CD4-positive, alpha-beta memory T cell (primary cell): ENCODE results near the gene ZNF526. TPM values are rescaled to one million over a fixed set of nuclear protein-coding genes. Genes with fewer than 3 reads are reported as not detected.

Experiments
- CTCF ChIA-PET: fragments of 350-600 bp; sonication (Branson Sonifier 250); formaldehyde crosslinking; loops from one replicate; lab custom pipeline; 2021; ENCODE audit warnings: inconsistent platforms; ENCODE audit not compliant: partially characterized antibody; lab: Charles Lee
- POLR2A ChIA-PET: fragments of 350-600 bp; sonication (Branson Sonifier 250); formaldehyde crosslinking; loops from one replicate; lab custom pipeline; 2021; ENCODE audit not compliant: partially characterized antibody; lab: Charles Lee
- DNase-seq, 5 donors: peaks; one replicate each; pipeline versions ENCODE4 v3.0.0 to v3.0.0-alpha.2; 2020 to 2022; ENCODE audit warnings: mixed read lengths in 1 of 5
- H3K27ac ChIP-seq: one replicate; pipeline ENCODE4 v1.7.0; 2013; ENCODE audit warnings: low read depth, low read length
- H3K27me3 ChIP-seq: 2 replicates; pipeline ENCODE4 v1.7.0; 2013; ENCODE audit warnings: mild to moderate bottlenecking, low read length, moderate library complexity; ENCODE audit not compliant: insufficient read depth
- H3K36me3 ChIP-seq: 2 replicates; pipeline ENCODE4 v1.7.0; 2013; ENCODE audit warnings: mild to moderate bottlenecking, low read length, moderate library complexity; ENCODE audit not compliant: insufficient read depth
- H3K4me1 ChIP-seq: 2 replicates; pipeline ENCODE4 v1.7.0; 2013; ENCODE audit warnings: mild to moderate bottlenecking, low read length, moderate library complexity; ENCODE audit not compliant: insufficient read depth
- H3K4me3 ChIP-seq, 2 donors: one replicate each; pipeline ENCODE4 v1.7.0; 2013; ENCODE audit warnings: low read length in 2 of 2, mild to moderate bottlenecking in 1 of 2
- H3K9me3 ChIP-seq, 2 donors: one replicate each; pipeline ENCODE4 v1.7.0; 2013; ENCODE audit warnings: low read length in 2 of 2, control low read depth in 1 of 2; ENCODE audit not compliant: control insufficient read depth in 1 of 2
- H3K27ac Mint-ChIP-seq, 7 donors: one replicate each; pipeline ENCODE4 v1.8.0; 2020 to 2021; ENCODE audit warnings: mixed read lengths in 7 of 7, mild to moderate bottlenecking in 6 of 7, inconsistent platforms in 3 of 7, moderate library complexity in 3 of 7
- H3K27me3 Mint-ChIP-seq, 2 donors: one replicate each; pipeline ENCODE4 v1.8.0; 2020 to 2021; ENCODE audit warnings: mixed read lengths in 2 of 2
- H3K36me3 Mint-ChIP-seq, 2 donors: one replicate each; pipeline ENCODE4 v1.8.0; 2020 to 2021; ENCODE audit warnings: mixed read lengths in 2 of 2, inconsistent platforms in 1 of 2, mild to moderate bottlenecking in 1 of 2
- H3K4me1 Mint-ChIP-seq, 4 donors: one replicate each; pipeline ENCODE4 v1.8.0; 2020 to 2021; ENCODE audit warnings: mixed read lengths in 4 of 4, mild to moderate bottlenecking in 1 of 4
- H3K4me3 Mint-ChIP-seq, 8 donors: one replicate each; pipeline ENCODE4 v1.8.0; 2020 to 2021; ENCODE audit warnings: mixed read lengths in 8 of 8, mild to moderate bottlenecking in 7 of 8, moderate library complexity in 6 of 8, inconsistent platforms in 3 of 8
- H3K9me3 Mint-ChIP-seq, 8 donors: one replicate each; pipeline ENCODE4 v1.8.0; 2020 to 2021; ENCODE audit warnings: mixed read lengths in 8 of 8, mild to moderate bottlenecking in 5 of 8, inconsistent platforms in 3 of 8, moderate library complexity in 1 of 8
- intact Hi-C: fragments of 100-400 bp; cut with micrococcal nuclease; formaldehyde crosslinking; loops from one replicate; pipeline ENCODE4 v1.15.1; 2023
- polyA plus RNA-seq, 2 donors: library from polyadenylated mRNA; unstranded; fragments of 300-500 nt; fragmentation: Illumina TruSeq; gene quantifications; one replicate each; pipeline ENCODE4 v1.2.3, GENCODE V29; 2021
- total RNA-seq, 2 experiments: library from RNA; stranded (reverse); gene quantifications; one replicate each; pipeline ENCODE4 v1.2.3, GENCODE V29; 2021

Gene ZNF526
- total and polyA plus RNA-seq, 4 experiments from 2014 or later = 2.3 to 28.8 (median 18.5) TPM

DNA sequence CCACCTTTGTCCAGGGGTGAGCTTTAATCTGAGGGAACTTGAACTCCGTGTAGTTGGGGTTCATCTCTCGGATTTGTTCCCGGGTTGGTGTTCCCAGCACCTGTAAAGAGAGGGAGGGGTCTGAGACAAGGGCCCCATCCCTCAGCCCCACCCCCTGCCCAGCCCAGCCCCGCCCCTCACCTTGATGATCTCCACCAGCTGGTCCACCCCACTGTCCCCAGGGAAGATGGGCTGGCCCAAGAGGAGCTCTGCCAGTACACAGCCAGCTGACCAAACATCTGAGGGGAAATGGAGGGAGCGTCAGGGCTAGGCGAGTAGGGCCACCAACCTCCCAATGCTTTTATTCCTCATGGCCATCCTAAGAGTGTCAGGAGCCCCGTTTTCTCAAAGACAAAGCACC, 13.0 kb downstream of the ZNF526 start:
- H3K4me3 ChIP-seq = no peak overlapping the region
- POLR2A ChIA-PET = interaction anchor here (1.3 to 2.6 kb wide), 3 partner anchors 9 to 34 kb away, joined by 4 to 10 read pairs (median 4); partner anchors contain the start of genes GSK3A and ZNF526
- intact Hi-C loops = no loop called here
- no peaks in the 10 kb centered on the region for H3K27me3 Mint-ChIP-seq
- H3K4me3 Mint-ChIP-seq = no peak overlapping the region
- DNase-seq = peak in 1 of 5 donors; percentile 1
- H3K36me3 ChIP-seq = peaks cover 69% of the 10 kb centered on the region
- H3K27ac ChIP-seq = no peak overlapping the region
- CTCF ChIA-PET = interaction anchor here (1.0 to 1.4 kb wide), 2 partner anchors 16 to 63 kb away, joined by 3 read pairs; partner anchors contain the start of gene DEDD2
- H3K4me1 Mint-ChIP-seq = peaks cover 2 to 10% (median 7%) of the 10 kb centered on the region in 4 donors
- no peaks in the 10 kb centered on the region for H3K9me3 ChIP-seq
- H3K9me3 Mint-ChIP-seq = no peaks in the 10 kb centered on the region
- peaks cover 35 to 75% of the 10 kb centered on the region in 2 donors for H3K36me3 Mint-ChIP-seq
- peak overlapping the region in 3 of 7 donors; percentile 50 to 75 (median 65) for H3K27ac Mint-ChIP-seq
- H3K4me1 ChIP-seq = peaks cover under 1% of the 10 kb centered on the region
- no peaks in the 10 kb centered on the region for H3K27me3 ChIP-seq

DNA sequence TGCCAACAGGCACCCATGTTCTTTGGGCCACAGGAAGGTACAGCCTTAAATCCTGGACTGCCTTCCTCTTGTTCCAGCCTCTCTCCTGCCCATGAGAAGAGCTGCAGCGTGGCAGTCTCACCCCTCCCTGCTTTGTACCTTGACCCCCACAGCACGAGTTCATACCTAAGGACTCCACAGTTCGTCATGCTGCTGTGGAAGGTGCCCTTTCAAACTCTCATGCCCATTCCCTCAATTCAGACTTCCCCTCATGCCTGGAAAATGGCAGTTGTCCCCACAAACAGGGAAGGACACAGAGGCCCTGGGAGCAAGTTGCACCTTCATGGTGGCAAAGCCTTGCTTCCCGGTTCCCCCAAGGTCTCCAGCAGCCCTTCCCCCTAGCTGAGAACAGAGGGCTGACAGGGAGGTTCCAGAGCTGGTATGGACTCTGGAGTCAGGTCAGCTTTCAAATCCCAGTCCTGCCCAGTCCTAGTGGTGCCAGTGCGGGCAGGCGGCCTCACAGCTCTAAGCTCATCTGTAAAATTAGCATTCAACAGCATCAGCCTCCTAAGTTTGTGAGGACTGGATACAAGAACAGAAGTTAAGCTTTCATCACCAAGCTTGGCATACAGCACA, 13.7 kb downstream of the ZNF526 start:
- POLR2A ChIA-PET = interaction anchor here (1.4 to 2.6 kb wide), 3 partner anchors 9 to 101 kb away, joined by 5 to 10 read pairs (median 8); partner anchors contain the start of genes GSK3A and POU2F2
- H3K36me3 ChIP-seq = peaks cover 70% of the 10 kb centered on the region
- peaks cover 35 to 71% of the 10 kb centered on the region in 2 donors for H3K36me3 Mint-ChIP-seq

DNA sequence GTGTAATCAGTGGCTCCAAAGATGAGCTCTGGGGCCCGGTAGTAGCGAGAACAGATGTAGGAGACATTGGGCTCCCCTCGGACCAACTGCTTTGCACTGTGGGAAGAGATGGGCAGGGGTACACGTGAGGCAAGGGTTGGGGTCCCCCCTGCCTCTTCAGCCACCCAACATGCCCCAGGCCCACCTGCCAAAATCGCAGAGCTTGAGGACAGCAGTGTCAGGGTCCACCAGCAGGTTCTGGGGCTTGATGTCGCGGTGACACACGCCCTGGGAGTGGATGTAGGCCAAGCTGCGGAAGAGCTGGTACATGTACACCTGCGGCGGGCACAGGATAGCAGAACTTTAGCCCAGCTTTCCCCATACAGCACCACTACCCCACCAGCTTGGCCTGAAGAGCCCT, 14.3 kb downstream of the ZNF526 start:
- Histone ChIP-seq H3K4me3 (no peak overlapping the region), H3K27ac (no peak overlapping the region), H3K4me1 (peaks cover 6% of the 10 kb centered on the region), H3K9me3 (no peaks in the 10 kb centered on the region), H3K36me3 (peaks cover 70% of the 10 kb centered on the region), H3K27me3 (no peaks in the 10 kb centered on the region)
- Mint-ChIP-seq H3K4me1 (peaks cover 6 to 16% (median 8%) of the 10 kb centered on the region in 4 donors), H3K27ac (peak overlapping the region in 1 of 7 donors; percentile 29), H3K4me3 (no peak overlapping the region), H3K27me3 (no peaks in the 10 kb centered on the region), H3K9me3 (no peaks in the 10 kb centered on the region), H3K36me3 (peaks cover 34 to 71% of the 10 kb centered on the region in 2 donors)
- intact Hi-C loops = no loop called here
- POLR2A ChIA-PET = interaction anchor here (1.4 to 2.6 kb wide), 3 partner anchors 8 to 102 kb away, joined by 5 to 10 read pairs (median 8); partner anchors contain the start of genes GSK3A and POU2F2
- DNase-seq = no peak
- CTCF ChIA-PET = interaction anchor here (0.8 to 1.4 kb wide), 3 partner anchors 14 to 132 kb away, joined by 3 to 4 read pairs (median 3); partner anchors contain the start of gene DEDD2

More for the DNA sequence above, 13.7 kb downstream of the ZNF526 start:
- Histone ChIP-seq H3K4me3 (no peak overlapping the region), H3K4me1 (no peaks in the 10 kb centered on the region), H3K27ac (no peak overlapping the region), H3K27me3 (no peaks in the 10 kb centered on the region), H3K9me3 (no peaks in the 10 kb centered on the region)
- DNase-seq = no peak
- intact Hi-C loops = no loop called here
- Mint-ChIP-seq H3K27ac (peak overlapping the region in 5 of 7 donors; percentile 25 to 75 (median 50)), H3K4me1 (peaks cover 2 to 10% (median 7%) of the 10 kb centered on the region in 4 donors), H3K4me3 (no peak overlapping the region), H3K27me3 (no peaks in the 10 kb centered on the region), H3K9me3 (no peaks in the 10 kb centered on the region)
- CTCF ChIA-PET = interaction anchor here (1.0 to 1.4 kb wide), 3 partner anchors 17 to 132 kb away, joined by 3 read pairs; partner anchors contain the start of gene DEDD2

DNA sequence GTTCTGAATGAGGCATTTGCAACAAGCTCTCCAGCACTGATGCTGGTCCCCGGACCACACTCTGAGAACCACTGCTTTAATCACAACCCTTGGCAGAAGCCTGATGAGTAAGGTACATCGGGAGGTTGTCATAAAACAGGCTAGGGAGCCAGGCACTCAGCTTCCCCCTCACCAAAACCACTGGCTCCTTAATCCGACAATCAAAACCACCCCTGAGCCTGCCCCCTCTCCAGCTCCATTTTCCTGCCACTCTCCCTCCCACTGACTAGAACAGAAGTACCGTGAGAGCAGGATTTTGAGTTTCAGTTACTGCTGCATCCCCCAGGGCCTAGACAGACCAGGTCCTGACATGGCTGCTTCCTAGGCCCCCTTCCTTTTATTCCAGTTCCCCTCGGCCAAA, 15.1 kb downstream of the ZNF526 start:
- H3K27ac ChIP-seq = no peak overlapping the region
- no peaks in the 10 kb centered on the region for H3K9me3 ChIP-seq
- H3K4me3 Mint-ChIP-seq = no peak overlapping the region
- peaks cover 0 to 2% (median 0%) of the 10 kb centered on the region in 8 donors for H3K9me3 Mint-ChIP-seq
- H3K4me1 Mint-ChIP-seq = peaks cover 8 to 24% (median 14%) of the 10 kb centered on the region in 4 donors
- POLR2A ChIA-PET = interaction anchor here (0.9 to 2.8 kb wide), 3 partner anchors 13 to 36 kb away, joined by 3 to 7 read pairs (median 4); partner anchors contain the start of gene ZNF526
- no peaks in the 10 kb centered on the region for H3K27me3 ChIP-seq
- intact Hi-C loops = no loop called here
- H3K27me3 Mint-ChIP-seq = no peaks in the 10 kb centered on the region
- peaks cover 12% of the 10 kb centered on the region for H3K4me1 ChIP-seq
- no peak for DNase-seq
- H3K27ac Mint-ChIP-seq = peak overlapping the region in 1 of 7 donors; percentile 61
- peaks cover 70% of the 10 kb centered on the region for H3K36me3 ChIP-seq
- H3K4me3 ChIP-seq = no peak overlapping the region
- CTCF ChIA-PET = interaction anchor here (0.6 to 1.9 kb wide), 4 partner anchors 9 to 126 kb away, joined by 3 to 5 read pairs (median 4); no protein-coding TSS in a partner anchor
- peaks cover 28 to 70% of the 10 kb centered on the region in 2 donors for H3K36me3 Mint-ChIP-seq

DNA sequence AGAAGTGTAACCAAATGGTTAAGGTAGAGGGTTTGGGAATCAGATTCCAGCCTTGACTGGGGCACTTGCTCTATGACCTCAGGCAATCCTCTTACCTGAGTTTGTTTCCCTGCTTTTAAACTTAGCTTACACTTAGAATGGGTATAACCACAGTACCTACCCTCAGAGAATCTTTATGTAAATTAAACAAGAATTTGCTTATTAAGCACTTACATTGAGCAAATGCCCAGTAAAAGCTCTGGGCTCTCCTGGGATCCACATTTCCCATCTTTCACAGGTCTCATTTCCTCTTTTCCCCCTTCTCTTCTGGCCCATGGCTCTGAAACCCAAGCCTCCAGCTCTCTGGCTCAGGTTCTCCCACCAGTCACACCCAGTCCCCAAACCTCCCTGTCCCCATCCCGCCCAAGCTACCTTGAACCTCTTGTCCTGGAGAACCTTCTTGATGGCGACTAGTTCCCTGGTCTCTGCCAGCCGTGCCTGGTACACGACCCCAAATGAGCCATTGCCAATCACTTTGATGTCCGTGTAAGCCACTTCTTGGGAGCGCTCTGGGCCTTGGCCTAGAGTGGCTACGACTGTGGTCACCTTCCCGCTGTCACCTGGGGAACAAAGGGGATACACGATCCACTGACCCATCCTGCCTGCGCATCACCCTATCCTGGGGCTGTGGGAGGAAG, 19.6 kb downstream of the ZNF526 start:
- Histone ChIP-seq H3K27ac (peak overlapping the region; percentile 23), H3K36me3 (peaks cover 36% of the 10 kb centered on the region), H3K4me1 (peaks cover 41% of the 10 kb centered on the region), H3K9me3 (no peaks in the 10 kb centered on the region), H3K4me3 (no peak overlapping the region), H3K27me3 (no peaks in the 10 kb centered on the region)
- Mint-ChIP-seq H3K4me1 (peaks cover 21 to 57% (median 41%) of the 10 kb centered on the region in 4 donors), H3K36me3 (peaks cover 9 to 43% of the 10 kb centered on the region in 2 donors), H3K4me3 (peak overlapping the region in 2 of 8 donors; percentile 61 to 72), H3K27me3 (no peaks in the 10 kb centered on the region), H3K9me3 (peaks cover 0 to 2% (median 0%) of the 10 kb centered on the region in 8 donors), H3K27ac (peak overlapping the region; percentile 10 to 97 (median 83))
- no peak for DNase-seq
- intact Hi-C loops = loop anchor here (5.0 kb wide), 1 partner anchor 183 kb away; no protein-coding TSS in a partner anchor
- CTCF ChIA-PET = interaction anchor here (1.1 to 2.8 kb wide), 5 partner anchors 39 to 107 kb away, joined by 3 to 10 read pairs (median 3); no protein-coding TSS in a partner anchor
- POLR2A ChIA-PET = interaction anchor here (0.7 to 9.0 kb wide), 7 partner anchors 10 to 63 kb away, joined by 3 to 101 read pairs (median 4); partner anchors contain the start of genes DEDD2 and ZNF526

DNA sequence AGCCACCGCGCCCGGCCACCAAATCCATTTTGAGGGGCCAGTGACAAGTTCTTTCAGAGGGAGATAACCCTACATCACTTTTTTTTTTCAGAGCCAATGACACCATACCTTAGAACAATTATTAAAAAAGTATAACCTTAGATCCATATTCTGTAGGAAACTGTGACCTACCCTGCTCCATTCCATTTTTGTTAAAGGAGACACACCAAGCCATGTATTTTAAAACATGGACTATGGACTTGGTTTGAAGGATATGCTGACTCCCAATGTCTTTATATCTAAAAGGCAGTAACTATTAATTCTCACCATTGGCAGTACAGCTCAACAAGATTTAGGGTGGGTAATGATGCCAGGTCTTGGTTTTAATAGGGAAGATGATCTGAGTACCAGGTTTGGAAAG, 21.2 kb downstream of the ZNF526 start:
- peaks cover 0 to 2% (median 0%) of the 10 kb centered on the region in 8 donors for H3K9me3 Mint-ChIP-seq
- peaks cover 50% of the 10 kb centered on the region for H3K4me1 ChIP-seq
- no peaks in the 10 kb centered on the region for H3K27me3 Mint-ChIP-seq
- H3K9me3 ChIP-seq = no peaks in the 10 kb centered on the region
- H3K4me1 Mint-ChIP-seq = peaks cover 28 to 67% (median 51%) of the 10 kb centered on the region in 4 donors
- peak overlapping the region; percentile 79 to 97 (median 89) for H3K27ac Mint-ChIP-seq
- ChIA-PET CTCF (interaction anchor here (0.9 to 8.1 kb wide), 9 partner anchors 11 to 133 kb away, joined by 3 to 77 read pairs (median 4); partner anchors contain the start of genes POU2F2 and ZNF526), POLR2A (interaction anchor here (1.3 to 9.0 kb wide), 9 partner anchors 9 to 108 kb away, joined by 4 to 139 read pairs (median 22); partner anchors contain the start of genes CIC, DEDD2, ERF and POU2F2)
- peak overlapping the region; percentile 82 to 91 (median 87) for H3K4me3 Mint-ChIP-seq
- peak overlapping the region in 1 of 2 donors; percentile 54 for H3K4me3 ChIP-seq
- H3K36me3 ChIP-seq = peaks cover 25% of the 10 kb centered on the region
- intact Hi-C loops = loop anchor here (5.0 kb wide), 1 partner anchor 181 kb away; no protein-coding TSS in a partner anchor
- no peak for DNase-seq
- H3K36me3 Mint-ChIP-seq = peaks cover 6 to 32% of the 10 kb centered on the region in 2 donors
- H3K27ac ChIP-seq = peak overlapping the region; percentile 89
- no peaks in the 10 kb centered on the region for H3K27me3 ChIP-seq
